ENCODE measurements around the gene ZKSCAN1. TPM values are rescaled to one million over a fixed set of nuclear protein-coding genes. Genes with fewer than 3 reads are reported as not detected.

ZKSCAN1 gene
- total RNA-seq, 1 experiment from 2014 or later: 29.8 TPM

DNA sequence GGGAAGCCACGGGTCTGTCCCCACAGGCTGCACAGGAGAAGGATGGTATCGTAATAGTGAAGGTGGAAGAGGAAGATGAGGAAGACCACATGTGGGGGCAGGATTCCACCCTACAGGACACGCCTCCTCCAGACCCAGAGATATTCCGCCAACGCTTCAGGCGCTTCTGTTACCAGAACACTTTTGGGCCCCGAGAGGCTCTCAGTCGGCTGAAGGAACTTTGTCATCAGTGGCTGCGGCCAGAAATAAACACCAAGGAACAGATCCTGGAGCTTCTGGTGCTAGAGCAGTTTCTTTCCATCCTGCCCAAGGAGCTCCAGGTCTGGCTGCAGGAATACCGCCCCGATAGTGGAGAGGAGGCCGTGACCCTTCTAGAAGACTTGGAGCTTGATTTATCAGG lies 8.1 kb downstream of the ZKSCAN1 start:
- no peak overlapping the region for H3K14ac ChIP-seq (ENCODE audit: insufficient read depth, low read length)
- Mint-ChIP-seq H3K36me3 (ENCODE audit: insufficient read depth in 1 of 3, low read depth in 3 of 3) (peaks cover 34 to 59% (median 49%) of the 10 kb centered on the region in 3 experiments; a peak in 6 of 7 replicates), H3K4me3 (no peak overlapping the region), H3K9me3 (no peaks in the 10 kb centered on the region), H3K27me3 (ENCODE audit: low read depth) (no peaks in the 10 kb centered on the region), H3K4me1 (peaks cover 0 to 5% of the 10 kb centered on the region in 2 experiments; a peak in 1 of 4 replicates), H3K27ac (no peak overlapping the region)
- H3K79me1 ChIP-seq (ENCODE audit: insufficient read depth, low read depth, low read length, poor library complexity, severe bottlenecking): peaks cover 7% of the 10 kb centered on the region
- H4K5ac ChIP-seq (ENCODE audit: insufficient read length, low read depth, low read length): no peak overlapping the region
- TF ChIP-seq, protein P1, sequence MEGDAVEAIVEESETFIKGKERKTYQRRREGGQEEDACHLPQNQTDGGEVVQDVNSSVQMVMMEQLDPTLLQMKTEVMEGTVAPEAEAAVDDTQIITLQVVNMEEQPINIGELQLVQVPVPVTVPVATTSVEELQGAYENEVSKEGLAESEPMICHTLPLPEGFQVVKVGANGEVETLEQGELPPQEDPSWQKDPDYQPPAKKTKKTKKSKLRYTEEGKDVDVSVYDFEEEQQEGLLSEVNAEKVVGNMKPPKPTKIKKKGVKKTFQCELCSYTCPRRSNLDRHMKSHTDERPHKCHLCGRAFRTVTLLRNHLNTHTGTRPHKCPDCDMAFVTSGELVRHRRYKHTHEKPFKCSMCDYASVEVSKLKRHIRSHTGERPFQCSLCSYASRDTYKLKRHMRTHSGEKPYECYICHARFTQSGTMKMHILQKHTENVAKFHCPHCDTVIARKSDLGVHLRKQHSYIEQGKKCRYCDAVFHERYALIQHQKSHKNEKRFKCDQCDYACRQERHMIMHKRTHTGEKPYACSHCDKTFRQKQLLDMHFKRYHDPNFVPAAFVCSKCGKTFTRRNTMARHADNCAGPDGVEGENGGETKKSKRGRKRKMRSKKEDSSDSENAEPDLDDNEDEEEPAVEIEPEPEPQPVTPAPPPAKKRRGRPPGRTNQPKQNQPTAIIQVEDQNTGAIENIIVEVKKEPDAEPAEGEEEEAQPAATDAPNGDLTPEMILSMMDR (conservative IDR thresholded peaks at IDR 0.05): no peak
- H3K18ac ChIP-seq (ENCODE audit: insufficient read length, low read depth, low read length): no peak overlapping the region
- no peak overlapping the region for H3K4me2 ChIP-seq (ENCODE audit: insufficient read depth, insufficient read length, low read length)
- no peaks in the 10 kb centered on the region for H3K27me3 ChIP-seq (ENCODE audit: insufficient read depth, low read length)
- H3K4ac ChIP-seq (ENCODE audit: low read depth, low read length): no peak overlapping the region
- H3K23me2 ChIP-seq (ENCODE audit: insufficient read length, low read depth, low read length, poor library complexity, severe bottlenecking): no peaks in the 10 kb centered on the region
- H2BK15ac ChIP-seq (ENCODE audit: low read depth, low read length): no peak overlapping the region
- no peak overlapping the region for H2BK12ac ChIP-seq (ENCODE audit: insufficient read length, low read depth, low read length)
- no peak overlapping the region for H4K91ac ChIP-seq (ENCODE audit: insufficient read length, low read depth, low read length)
- no peak overlapping the region for H2AK5ac ChIP-seq (ENCODE audit: insufficient read length, low read length)
- H2AFZ ChIP-seq (ENCODE audit: low read length): no peak overlapping the region
- H3K27ac ChIP-seq (ENCODE audit: insufficient read length, low read depth, low read length): no peak overlapping the region
- WGBS (ENCODE audit: extremely low coverage, insufficient read length, low lambda C conversion rate): no CpG with 5 or more reads among the region's 12 CpGs
- H4K20me1 ChIP-seq (ENCODE audit: control insufficient read depth, insufficient read depth, insufficient read length): no peaks in the 10 kb centered on the region
- H3K23ac ChIP-seq (ENCODE audit: insufficient read length, low read depth, low read length): no peak overlapping the region
- DNase-seq: no peak
- H3K9ac ChIP-seq (ENCODE audit: extremely low read depth, insufficient read length, low read length): no peak overlapping the region
- H3K4me1 ChIP-seq (ENCODE audit: insufficient read depth, low read length): no peaks in the 10 kb centered on the region
- no peak overlapping the region for H2BK5ac ChIP-seq (ENCODE audit: insufficient read length, low read length)
- peaks cover 4% of the 10 kb centered on the region; the same call in 1 of the 2 replicates for H3K79me2 ChIP-seq (ENCODE audit: insufficient read depth, low read length)
- H3T11ph ChIP-seq (ENCODE audit: low read length): no peak overlapping the region
- H4K8ac ChIP-seq (replicated peaks; ENCODE audit: insufficient read length, low read depth, low read length): no peak overlapping the region
- no peak overlapping the region for H2BK20ac ChIP-seq (ENCODE audit: low read depth, low read length, poor library complexity, severe bottlenecking)
- H2BK120ac ChIP-seq (ENCODE audit: low read depth, low read length, poor library complexity, severe bottlenecking): no peak overlapping the region
- H3K9me3 ChIP-seq (ENCODE audit: control insufficient read depth, low read depth, low read length): no peaks in the 10 kb centered on the region
- H3K56ac ChIP-seq (ENCODE audit: insufficient read length, low read depth, low read length): no peak overlapping the region

Measured in H9 (cell line).